A549 (cell line): ENCODE measurements around the gene CIAO2A. TPM values are rescaled to one million over a fixed set of nuclear protein-coding genes. Genes with fewer than 3 reads are reported as not detected.
A peak's percentile ranks its signal among the peaks of the same experiment; 100 is the strongest.

Source experiments
- ATAC-seq, 2 experiments: fragments of 200-7000 bp in 1 of 2; fragments of >200 bp in 1 of 2; cut with Nextera tagmentation in 1 of 2; cut with Tn5 transposase in 1 of 2; 3 replicates each; pipeline versions ENCODE4 v1.8.0 to v1.9.1; 2018 to 2020; ENCODE audit warnings: mild to moderate bottlenecking in 1 of 2, moderate library complexity in 1 of 2
- CTCF ChIA-PET: fragments of 300-600 bp; sonication (Branson Sonifier 250); formaldehyde crosslinking; extraction: SDS; loops from one replicate; lab custom pipeline; 2021; ENCODE audit warnings: antibody characterized with exemption, inconsistent platforms; lab: Yijun Ruan, JAX
- POLR2A ChIA-PET: fragments of 350-600 bp; formaldehyde crosslinking; extraction: SDS; loops from one replicate; lab custom pipeline; 2021; ENCODE audit warnings: antibody characterized with exemption, inconsistent platforms; lab: Yijun Ruan, JAX
- DNase-seq, 2 experiments: peaks; one replicate each; pipeline versions ENCODE4 v3.0.0 to v3.0.0-alpha.2; 2011 to 2016; ENCODE audit warnings: low read depth in 1 of 2, low spot score in 1 of 2
- FAIRE-seq: peaks from 2 replicates; lab custom pipeline; 2011; peaks lifted over from hg19 to GRCh38; lab: Jason Lieb, UNC
- H3K27ac ChIP-seq, 2 experiments: fragments of >200 bp; sonication (Bioruptor Twin); formaldehyde crosslinking; 3 replicates each; pipeline ENCODE4 v1.5.1; 2016 to 2017
- H3K4me1 ChIP-seq: fragments of >200 bp; sonication (Bioruptor Twin); formaldehyde crosslinking; 3 replicates; pipeline ENCODE4 v1.6.1; 2016
- H3K4me2 ChIP-seq: fragments of >200 bp; sonication (Bioruptor Twin); formaldehyde crosslinking; 3 replicates; pipeline ENCODE4 v1.6.1; 2016
- H3K4me3 ChIP-seq: fragments of >200 bp; sonication (Bioruptor Twin); formaldehyde crosslinking; 3 replicates; pipeline ENCODE4 v1.5.1; 2016
- H3K9me3 ChIP-seq: fragments of >200 bp; sonication (Bioruptor Twin); formaldehyde crosslinking; 3 replicates; pipeline ENCODE4 v1.6.1; 2016
- BHLHE40 ChIP-seq: IDR thresholded peaks from 2 replicates; pipeline ENCODE4 v1.6.1; 2012; ENCODE audit warnings: low read depth, low read length, inconsistent platforms
- CBX2 ChIP-seq: fragments of 200-600 bp; sonication (generic); IDR thresholded peaks from 2 replicates; pipeline ENCODE4 v1.6.1; 2016; ENCODE audit warnings: low read depth, mild to moderate bottlenecking, borderline replicate concordance
- CBX8 ChIP-seq: fragments of 200-600 bp; sonication (generic); IDR thresholded peaks from 2 replicates; pipeline ENCODE4 v1.6.1; 2016
- CHD2 ChIP-seq: fragments of 150-350 bp; IDR thresholded peaks from 2 replicates; pipeline ENCODE4 v1.6.1; 2014; ENCODE audit warnings: low read length; ENCODE audit not compliant: partially characterized antibody
- CHD4 ChIP-seq: fragments of 200-600 bp; sonication (generic); IDR thresholded peaks from 2 replicates; pipeline ENCODE4 v1.6.1; 2016; ENCODE audit warnings: antibody characterized with exemption, mild to moderate bottlenecking, borderline replicate concordance
- CTCF ChIP-seq: fragments of >200 bp; sonication (Bioruptor Twin); formaldehyde crosslinking; IDR thresholded peaks from 3 replicates; pipeline ENCODE4 v1.5.1; 2016
- FOSL2 ChIP-seq, 2 experiments: fragments of 450-650 bp in 1 of 2; fragments of >200 bp in 1 of 2; sonication (Bioruptor Twin) in 1 of 2; formaldehyde crosslinking; IDR thresholded peaks; 2 replicates each; pipeline versions ENCODE4 v1.5.0 to v1.6.1; 2016 to 2020; ENCODE audit warnings: mild to moderate bottlenecking in 1 of 2, moderate library complexity in 1 of 2
- HES2 ChIP-seq: fragments of >200 bp; sonication (Bioruptor Twin); formaldehyde crosslinking; IDR thresholded peaks from 2 replicates; pipeline ENCODE4 v1.6.1; 2016
- HOXB13 ChIP-seq: fragments of 250-450 bp; sonication (Bioruptor Pico); IDR thresholded peaks from 2 replicates; pipeline ENCODE4 v1.5.0; 2020; ENCODE audit warnings: low read depth, mild to moderate bottlenecking, moderate library complexity
- JUNB ChIP-seq: fragments of >200 bp; sonication (Bioruptor Twin); formaldehyde crosslinking; IDR thresholded peaks from 2 replicates; pipeline ENCODE4 v1.6.1; 2016
- MAFK ChIP-seq: fragments of 450-650 bp; IDR thresholded peaks from 2 replicates; pipeline ENCODE4 v1.6.1; 2014; ENCODE audit not compliant: partially characterized antibody
- MAZ ChIP-seq: fragments of 150-350 bp; IDR thresholded peaks from 2 replicates; pipeline ENCODE4 v1.6.1; 2014; ENCODE audit warnings: antibody characterized with exemption, low read depth, low read length, borderline replicate concordance
- MYC ChIP-seq: IDR thresholded peaks from 2 replicates; pipeline ENCODE4 v1.6.1; 2012; ENCODE audit warnings: mild to moderate bottlenecking, inconsistent platforms, low read length, improper control_type of control experiment, borderline replicate concordance
- NFE2L2 ChIP-seq: fragments of 150-350 bp; conservative IDR thresholded peaks from 2 replicates; pipeline ENCODE4 v1.6.1; 2014; ENCODE audit warnings: low read length
- NPAS2 ChIP-seq: fragments of 250-450 bp; sonication (Bioruptor Pico); IDR thresholded peaks from 2 replicates; pipeline ENCODE4 v1.8.0; 2022; ENCODE audit warnings: mild to moderate bottlenecking, moderate library complexity, borderline replicate concordance
- RAD21 ChIP-seq, 2 experiments: fragments of >200 bp in 1 of 2; sonication (Bioruptor Twin) in 1 of 2; formaldehyde crosslinking in 1 of 2; IDR thresholded peaks in 1 of 2; conservative IDR thresholded peaks in 1 of 2; 2 replicates in 1 of 2; 3 replicates in 1 of 2; pipeline ENCODE4 v1.6.1; 2012 to 2018; ENCODE audit warnings: inconsistent platforms in 1 of 2
- RARB ChIP-seq: fragments of 250-450 bp; sonication (Bioruptor Pico); IDR thresholded peaks from 2 replicates; pipeline ENCODE4 v1.8.0; 2021; ENCODE audit warnings: mild to moderate bottlenecking, moderate library complexity
- ZC3H11A ChIP-seq: fragments of 450-650 bp; IDR thresholded peaks from 2 replicates; pipeline ENCODE4 v1.6.1; 2014; ENCODE audit warnings: antibody characterized with exemption, mild to moderate bottlenecking
- ZFP36 ChIP-seq: fragments of 450-650 bp; IDR thresholded peaks from 2 replicates; pipeline ENCODE4 v1.6.1; 2014; ENCODE audit warnings: borderline replicate concordance; ENCODE audit not compliant: partially characterized antibody
- ZSCAN20 ChIP-seq: fragments of 250-450 bp; sonication (Bioruptor Pico); IDR thresholded peaks from 2 replicates; pipeline ENCODE4 v1.8.0; 2022; ENCODE audit warnings: mild to moderate bottlenecking, moderate library complexity
- WGBS: methylation state at CpG from one replicate; pipeline ENCODE4 v1.1.6; 2017; ENCODE audit errors: missing lambda C conversion rate; 5-methylcytosine and 5-hydroxymethylcytosine counted together
- polyA plus RNA-seq, 4 experiments: library from polyadenylated mRNA; depleted of rRNA in 3 of 4; stranded (reverse); fragments of >200 nt; fragmentation: RNase III in 1 of 4; extraction: RNeasy Plus Mini Kit Qiagen cat#74134 plus additional on column Dnase treatment in 1 of 4; gene quantifications; 2 replicates in 3 of 4; 3 replicates in 1 of 4; pipeline ENCODE4 v1.2.3, GENCODE V29; 2011 to 2017
- TF ChIP-seq, protein P1 (sequence below): fragments of >200 bp; sonication (Bioruptor Twin); formaldehyde crosslinking; IDR thresholded peaks from 3 replicates; pipeline ENCODE4 v1.6.1; 2016
- TF ChIP-seq, protein P2 (sequence below): IDR thresholded peaks from 2 replicates; pipeline ENCODE4 v1.6.1; 2012

CIAO2A gene
- polyA plus RNA-seq, 2 of the 4 experiments (the other 2 are of a cell fraction), result 156 to 231 TPM

DNA sequence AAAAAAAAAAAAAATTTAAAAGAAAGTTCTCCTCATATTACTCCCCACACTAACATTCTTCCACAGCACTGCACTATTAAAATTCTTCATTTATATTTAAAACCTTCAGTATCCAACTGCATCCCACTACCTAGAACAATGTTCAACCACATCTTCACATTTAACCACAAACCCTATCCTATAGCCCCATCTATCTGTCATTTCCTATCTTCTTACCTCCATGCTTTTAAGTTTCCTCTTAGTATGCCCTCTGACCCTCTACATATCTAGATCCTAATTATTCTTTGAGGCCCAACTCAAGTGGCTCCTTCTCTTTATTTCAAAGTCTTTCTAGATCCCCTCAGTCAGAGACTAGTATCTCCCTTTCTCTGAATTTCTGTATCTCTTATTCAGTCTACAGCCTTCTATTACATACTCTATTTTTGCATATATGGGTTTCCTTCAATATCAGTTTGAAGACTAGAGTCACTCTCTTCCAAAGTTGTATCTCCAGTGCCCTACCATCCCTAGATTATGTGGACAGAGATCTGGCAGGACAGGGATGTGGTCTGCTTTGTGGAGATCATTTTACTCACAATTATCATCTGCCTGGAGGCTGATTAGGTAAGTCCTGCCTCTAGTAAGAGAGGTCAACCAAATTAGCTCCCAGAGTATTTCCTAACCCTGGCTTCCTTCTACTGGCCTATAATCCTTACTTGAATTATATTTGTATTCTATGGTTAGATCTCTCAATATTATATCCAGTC lies 1.4 kb downstream of the CIAO2A start:
- FAIRE-seq (no peak), ATAC-seq (no peak), DNase-seq (peak in 1 of 2 experiments; percentile 44)
- CTCF ChIA-PET, result interaction anchor here (0.6 to 2.4 kb wide), 12 partner anchors 12 to 922 kb away, joined by 3 to 12 read pairs (median 3); no protein-coding TSS in a partner anchor
- TF ChIP-seq RAD21 (conservative IDR thresholded peaks at IDR 0.05 in 1 of 2, IDR thresholded peaks at IDR 0.05 in 1 of 2) (peak; percentile 45 to 60; a peak in 4 of 5 replicates), ZFP36 (no peak), CBX8 (no peak), MYC (no peak), CBX2 (no peak), HES2 (no peak), BHLHE40 (no peak), CHD2 (no peak), CTCF (peak; percentile 19; the same call in 2 of the 3 replicates), FOSL2 (IDR thresholded peaks at IDR 0.05) (no peak), FOSL2 (CRISPR knock-in tag; IDR thresholded peaks at IDR 0.05) (no peak)
- TF ChIP-seq, protein P1, sequence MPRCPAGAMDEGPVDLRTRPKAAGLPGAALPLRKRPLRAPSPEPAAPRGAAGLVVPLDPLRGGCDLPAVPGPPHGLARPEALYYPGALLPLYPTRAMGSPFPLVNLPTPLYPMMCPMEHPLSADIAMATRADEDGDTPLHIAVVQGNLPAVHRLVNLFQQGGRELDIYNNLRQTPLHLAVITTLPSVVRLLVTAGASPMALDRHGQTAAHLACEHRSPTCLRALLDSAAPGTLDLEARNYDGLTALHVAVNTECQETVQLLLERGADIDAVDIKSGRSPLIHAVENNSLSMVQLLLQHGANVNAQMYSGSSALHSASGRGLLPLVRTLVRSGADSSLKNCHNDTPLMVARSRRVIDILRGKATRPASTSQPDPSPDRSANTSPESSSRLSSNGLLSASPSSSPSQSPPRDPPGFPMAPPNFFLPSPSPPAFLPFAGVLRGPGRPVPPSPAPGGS, result no peak
- TF ChIP-seq, protein P2, sequence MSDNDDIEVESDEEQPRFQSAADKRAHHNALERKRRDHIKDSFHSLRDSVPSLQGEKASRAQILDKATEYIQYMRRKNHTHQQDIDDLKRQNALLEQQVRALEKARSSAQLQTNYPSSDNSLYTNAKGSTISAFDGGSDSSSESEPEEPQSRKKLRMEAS, result no peak
- Histone ChIP-seq H3K27ac (peak overlapping the region; percentile 85 to 86), H3K4me2 (peak overlapping the region; percentile 89), H3K4me1 (peaks cover 22% of the 10 kb centered on the region), H3K4me3 (peak overlapping the region; percentile 68), H3K9me3 (no peaks in the 10 kb centered on the region)
- POLR2A ChIA-PET, result interaction anchor here (0.9 to 1.6 kb wide), 2 partner anchors 20 to 23 kb away, joined by 3 to 14 read pairs; no protein-coding TSS in a partner anchor

DNA sequence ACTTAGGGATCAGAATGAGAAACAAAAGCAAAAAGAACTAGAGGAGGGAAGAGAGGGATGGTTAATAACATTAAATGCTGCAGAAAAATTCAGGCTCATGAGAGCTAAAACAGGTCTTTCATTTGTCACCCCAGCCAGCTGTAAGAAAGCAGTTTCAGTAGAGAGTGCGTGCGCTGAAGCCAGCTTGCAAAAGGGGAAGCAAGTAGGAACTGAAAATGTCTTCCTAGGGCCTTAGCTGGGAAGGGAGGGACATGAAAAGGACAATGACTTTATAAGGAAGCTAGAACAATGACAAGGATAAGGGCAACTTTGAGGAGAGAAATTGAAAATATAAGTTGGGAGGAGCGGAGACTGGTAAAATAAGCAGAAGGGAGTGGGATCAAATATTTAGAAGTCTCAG lies 3.1 kb downstream of the CIAO2A start:
- ATAC-seq (no peak), FAIRE-seq (no peak), DNase-seq (no peak)
- Histone ChIP-seq H3K4me1 (peaks cover 18% of the 10 kb centered on the region), H3K4me3 (no peak overlapping the region), H3K27ac (no peak overlapping the region), H3K9me3 (no peaks in the 10 kb centered on the region), H3K4me2 (no peak overlapping the region)
- WGBS, result 96% methylated on average over 3 of the region's 3 CpGs
- TF ChIP-seq NPAS2 (CRISPR knock-in tag) (no peak), RARB (CRISPR knock-in tag) (no peak), ZC3H11A (no peak), CHD4 (no peak), ZSCAN20 (CRISPR knock-in tag) (no peak), MAZ (no peak), ZFP36 (no peak), MAFK (no peak), HOXB13 (no peak), NFE2L2 (no peak), JUNB (no peak)
- ChIA-PET POLR2A (no interaction called here), CTCF (interaction anchor here (0.6 to 1.4 kb wide), 5 partner anchors 9 to 339 kb away, joined by 3 to 6 read pairs (median 3); no protein-coding TSS in a partner anchor)
